OCI-M1 (cell line): Measurements from ENCODE around the gene SIAH2.

Experiments used
- DNase-seq: peaks from one replicate; lab custom pipeline; 2025; lab: John Stamatoyannopoulos, UW

SIAH2 gene

GRCh38 chr3:150775001-150775599 lies 12.1 kb upstream of the SIAH2 start:
- DNase-seq: no peak

DNA sequence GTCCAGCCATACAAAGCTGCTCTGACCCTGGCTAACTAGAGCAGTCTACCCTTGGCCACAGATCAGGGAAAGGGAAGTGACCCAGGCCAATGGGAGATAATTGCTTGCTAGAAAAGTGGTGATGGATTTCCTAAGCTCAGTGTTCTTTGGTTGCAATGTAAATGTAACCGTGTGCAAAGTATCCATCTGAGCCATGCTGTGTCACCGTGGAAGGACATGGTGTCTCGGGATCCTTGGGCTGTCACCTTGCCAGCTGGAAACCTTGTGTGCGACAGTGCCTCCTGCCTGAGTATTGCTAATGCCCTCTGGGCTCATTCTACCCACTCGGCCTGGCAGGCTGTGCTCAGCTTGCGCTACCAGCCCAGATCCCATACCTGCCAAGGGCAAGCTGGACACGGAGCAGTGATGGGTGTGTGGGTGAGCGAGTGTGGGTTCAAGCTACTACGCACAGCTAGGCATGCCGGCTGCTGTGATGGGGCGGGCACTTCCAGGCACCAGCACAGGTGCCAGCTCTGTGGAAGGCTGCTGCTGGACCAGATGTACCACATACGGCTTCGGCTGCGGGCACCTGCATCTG lies 10.7 kb upstream of the SIAH2 start:
- no peak for DNase-seq

GRCh38 chr3:150771600-150771999 lies 8.6 kb upstream of the SIAH2 start:
- DNase-seq: no peak

DNA sequence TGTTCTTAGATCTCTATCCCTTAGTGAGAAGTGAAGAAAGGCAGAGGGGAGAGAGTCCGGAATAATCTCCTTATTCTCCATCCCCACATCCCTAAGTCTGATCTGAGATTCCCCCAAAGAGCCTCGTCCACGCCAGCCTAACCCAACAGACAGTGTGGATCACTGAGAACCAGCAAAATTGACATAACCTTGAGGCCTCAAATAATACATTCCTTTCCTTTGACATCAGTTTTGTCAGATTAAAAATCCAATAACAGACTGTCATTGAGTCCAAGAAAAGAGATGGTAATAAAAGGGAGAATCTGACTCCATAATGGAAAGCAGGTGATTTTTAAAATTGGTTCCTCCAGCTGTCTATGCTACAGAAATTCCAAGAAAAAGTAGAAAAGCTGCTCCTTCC lies 7.7 kb upstream of the SIAH2 start:
- no peak for DNase-seq

GRCh38 chr3:150766742-150767141 lies 3.8 kb upstream of the SIAH2 start:
- no peak for DNase-seq

DNA sequence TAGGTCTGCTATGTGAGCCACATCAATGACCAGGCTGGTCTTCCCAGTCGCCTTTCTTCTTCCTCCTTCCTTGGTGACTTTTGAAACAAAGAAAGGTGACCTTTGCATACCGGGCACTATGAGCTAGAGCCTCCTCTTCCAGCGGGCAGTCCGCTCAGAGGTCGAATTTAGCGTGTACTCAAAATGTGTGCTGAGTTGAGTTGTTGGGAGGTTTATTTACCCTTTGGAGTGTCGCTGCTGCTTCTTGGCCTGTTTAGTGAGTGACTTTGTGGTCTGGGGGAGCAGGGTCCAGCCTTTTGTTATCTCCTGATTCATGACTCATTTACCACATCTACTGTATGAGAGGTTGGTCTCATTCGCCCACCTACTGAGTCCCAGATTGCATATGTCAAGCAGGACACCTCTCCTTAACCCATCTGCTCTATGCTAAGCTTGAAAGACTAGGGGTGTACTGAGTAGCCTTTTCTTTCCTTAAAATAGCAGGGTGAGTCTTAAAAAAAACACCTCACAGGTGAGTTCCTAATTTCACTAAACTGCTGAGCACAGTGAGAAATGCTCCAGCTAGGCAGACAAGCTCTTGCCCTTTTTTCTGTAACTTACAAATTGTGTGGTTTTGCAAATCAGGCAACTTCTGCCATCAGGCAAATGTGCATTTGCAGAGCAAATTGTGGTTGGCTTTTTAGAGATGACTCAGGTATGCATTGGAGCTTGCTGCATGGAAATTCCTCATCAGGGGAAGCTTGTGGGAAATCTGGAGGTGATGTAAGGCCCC lies 3.2 kb upstream of the SIAH2 start:
- DNase-seq: no peak

GRCh38 chr3:150764967-150765366 lies 2.0 kb upstream of the SIAH2 start:
- DNase-seq: no peak

DNA sequence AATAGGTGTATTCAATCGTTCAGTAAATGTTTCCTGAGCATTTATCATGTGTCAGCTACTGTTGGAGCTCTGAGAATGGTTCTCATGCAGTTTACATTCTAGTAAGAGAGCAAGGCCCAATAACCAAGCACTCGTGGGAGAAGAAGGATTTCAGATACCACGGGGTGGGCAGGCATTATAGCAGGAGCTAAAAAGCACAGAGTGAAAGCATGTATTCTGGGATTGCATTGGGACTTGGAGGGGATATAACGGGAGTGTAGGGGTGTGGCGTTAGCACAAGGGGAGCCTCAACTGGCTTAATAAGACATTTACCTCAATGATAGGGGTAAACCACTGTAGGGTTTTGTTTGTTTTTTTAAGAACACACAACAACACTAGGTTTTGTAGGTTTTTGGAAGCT lies 1.6 kb upstream of the SIAH2 start:
- DNase-seq: peak; percentile 23

DNA sequence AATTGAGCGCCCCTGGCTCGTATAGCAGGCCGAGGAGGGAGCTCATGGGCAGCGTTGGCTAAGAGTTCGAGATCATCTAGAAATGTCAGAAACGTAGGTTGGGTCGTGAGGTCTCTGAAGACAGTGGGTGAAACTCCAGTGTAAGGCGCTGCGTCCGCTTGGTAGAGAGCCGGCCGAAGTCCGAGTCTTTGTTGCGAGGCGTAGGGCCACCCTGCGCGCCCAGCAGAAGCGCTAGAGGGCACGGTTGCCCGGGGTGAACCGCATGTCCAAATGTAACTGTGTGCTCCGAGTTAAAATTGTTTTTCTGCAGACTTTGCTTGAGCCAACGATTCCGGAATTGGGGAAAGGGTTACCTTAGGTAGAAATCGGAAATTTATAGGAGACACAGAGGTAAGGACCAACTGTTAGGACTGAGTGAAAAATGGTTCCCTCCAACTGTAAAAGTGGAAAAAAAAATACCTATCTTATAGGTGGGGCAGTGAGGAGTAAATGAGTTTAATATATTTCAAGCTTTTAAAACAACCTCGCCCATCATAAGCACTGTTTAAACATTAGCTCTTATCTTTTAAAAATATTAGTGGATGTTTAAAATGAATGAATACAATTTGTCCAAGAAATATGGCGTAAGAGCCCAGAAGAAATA lies 993 bp upstream of the SIAH2 start:
- peak; percentile 73 for DNase-seq

GRCh38 chr3:150762662-150763121 lies 277 bp downstream of the SIAH2 start:
- DNase-seq: no peak

DNA sequence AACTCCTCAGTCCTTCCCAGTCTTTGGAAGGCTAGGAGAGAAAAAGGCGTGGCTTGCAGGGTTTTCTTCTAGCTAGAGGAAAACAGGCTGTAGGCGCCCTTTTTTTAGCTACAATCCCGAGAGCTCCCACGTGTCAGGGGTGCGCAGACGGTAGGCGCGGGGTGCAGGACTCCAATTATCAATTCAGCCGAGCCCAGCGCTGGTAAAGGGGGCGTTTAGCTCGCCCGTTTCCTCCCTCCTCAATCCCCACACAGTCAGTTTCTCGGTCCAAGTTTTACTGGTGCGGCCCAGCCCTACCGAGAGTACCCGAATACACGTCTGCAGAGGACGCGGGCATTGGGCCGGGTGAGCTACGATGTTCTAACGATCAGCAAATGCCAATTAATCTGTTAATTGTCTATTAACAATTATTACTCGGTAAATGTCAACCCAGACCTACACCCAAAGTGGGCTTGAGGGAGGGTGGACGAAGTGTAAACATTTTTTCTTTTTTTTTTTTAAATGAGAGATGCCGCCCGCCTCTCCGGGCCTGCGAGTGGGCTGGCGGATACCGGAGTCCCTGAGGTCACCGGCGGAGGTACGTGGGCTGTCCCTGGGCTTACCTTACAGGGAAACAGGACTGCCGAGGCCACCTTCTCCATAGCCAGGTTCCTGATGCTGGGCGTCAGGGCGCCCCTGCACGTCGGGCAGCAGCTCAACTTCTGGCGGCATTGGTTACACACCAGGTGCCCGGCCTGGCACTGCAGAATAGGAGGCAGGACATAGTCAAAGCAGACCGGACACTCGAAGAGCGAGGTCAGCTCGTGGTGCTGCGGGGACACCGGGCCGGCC lies 923 bp downstream of the SIAH2 start:
- DNase-seq: peak; percentile 27

DNA sequence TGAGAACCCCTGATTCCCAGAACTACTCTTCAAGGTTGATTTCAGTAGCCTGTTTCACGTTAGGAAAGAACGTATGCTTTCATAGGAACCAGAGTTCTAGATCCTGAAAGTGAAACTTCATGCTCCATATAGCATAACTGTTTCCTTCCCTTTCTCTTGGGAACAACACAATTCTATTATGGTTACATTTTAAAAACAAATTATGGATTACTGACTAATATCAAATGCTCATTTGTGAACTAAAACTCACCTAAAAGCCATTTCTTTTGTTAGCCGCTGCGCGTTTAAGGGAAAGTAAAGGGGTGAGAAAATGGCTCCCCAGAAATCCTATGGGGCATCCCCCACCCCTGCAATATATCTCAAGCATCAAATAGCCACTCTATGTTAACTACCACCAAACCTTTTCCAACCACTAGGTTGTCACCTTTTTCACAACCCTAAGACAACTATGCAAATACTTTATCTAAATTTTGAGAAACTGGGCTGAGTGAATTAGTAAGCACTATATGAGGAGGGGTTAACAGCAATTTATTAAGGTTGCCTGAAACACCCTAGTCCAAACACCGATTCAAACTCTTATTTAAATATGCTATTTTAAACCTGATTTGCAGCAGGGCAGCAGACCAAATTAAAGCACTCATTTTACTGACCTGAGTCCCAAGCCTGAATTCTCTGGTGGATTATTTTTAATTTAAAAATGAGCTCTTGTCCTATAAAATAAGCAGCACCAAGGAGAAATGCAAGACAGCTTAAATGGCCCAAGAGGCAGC lies 2.4 kb downstream of the SIAH2 start:
- peak; percentile 52 for DNase-seq

GRCh38 chr3:150759947-150760346 lies 3.0 kb downstream of the SIAH2 start:
- DNase-seq: no peak

GRCh38 chr3:150759319-150759718 lies 3.6 kb downstream of the SIAH2 start:
- DNase-seq: no peak

GRCh38 chr3:150757768-150758167 lies 5.2 kb downstream of the SIAH2 start:
- no peak for DNase-seq

- DNase-seq: no peak
These were observed 5.6 kb downstream of the SIAH2 start for GRCh38 chr3:150757364-150757763.

DNA sequence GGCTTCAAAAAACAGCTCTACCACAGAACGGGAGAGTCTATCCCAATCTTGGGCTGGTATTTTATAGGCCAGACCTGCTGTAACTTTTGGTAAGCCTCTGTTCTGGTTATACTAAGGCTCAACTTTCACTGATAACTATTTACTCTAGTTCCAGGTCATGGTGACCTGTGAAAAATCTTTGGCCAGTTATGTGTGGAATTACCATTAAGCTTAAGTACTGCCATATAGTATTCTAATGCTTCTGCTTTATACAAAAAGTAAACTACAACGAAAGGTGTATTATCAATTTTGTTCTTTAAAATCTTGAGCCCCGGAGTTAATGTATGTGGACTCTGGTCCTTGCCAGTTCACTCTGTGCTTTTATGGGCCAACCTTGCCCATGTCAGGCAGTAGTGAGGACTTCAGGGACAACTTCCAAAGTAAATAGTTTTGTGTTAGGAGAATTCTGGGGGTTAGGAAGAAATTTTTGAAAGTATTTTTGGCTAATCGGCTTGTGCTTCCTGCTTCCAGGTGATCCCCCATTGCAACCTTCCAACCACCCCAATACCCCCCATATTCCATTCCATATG lies 6.4 kb downstream of the SIAH2 start:
- no peak for DNase-seq

DNA sequence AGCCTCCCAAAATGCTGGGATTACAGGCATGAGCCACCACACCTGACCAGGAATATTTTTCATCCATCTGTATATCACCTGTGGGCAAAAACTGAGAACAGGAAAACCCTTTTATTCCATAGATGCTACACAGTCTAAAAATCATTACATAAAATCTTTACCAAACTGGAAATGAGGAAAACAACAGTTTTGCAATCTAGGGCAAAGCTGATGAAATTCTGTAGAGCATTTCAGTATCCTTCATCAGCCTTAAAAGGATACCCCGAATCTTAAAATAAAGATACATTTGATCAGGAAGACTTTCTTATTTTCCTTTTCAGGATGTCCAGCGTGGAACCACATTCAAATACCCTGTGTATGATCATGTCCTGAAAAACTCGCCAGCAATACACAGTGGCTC lies 7.1 kb downstream of the SIAH2 start:
- no peak for DNase-seq

DNA sequence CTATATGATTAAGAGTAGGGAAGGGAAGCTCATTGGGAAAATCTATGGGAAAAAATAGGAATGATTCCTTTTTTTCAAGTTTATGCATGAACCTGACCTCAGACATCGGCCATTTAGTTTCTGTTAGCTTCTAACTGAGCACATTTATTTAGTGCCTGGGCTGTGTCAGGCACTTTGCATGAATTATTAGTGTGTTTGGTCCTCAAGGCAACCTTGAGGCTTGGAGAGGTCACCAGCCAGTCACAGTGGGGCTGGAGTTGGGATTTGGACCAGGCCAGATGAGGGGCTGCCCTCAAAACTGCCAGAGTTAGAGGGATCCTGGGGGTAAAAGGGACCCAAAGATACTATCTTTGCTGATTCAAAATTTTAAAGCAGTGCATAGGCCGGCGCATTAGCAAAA lies 8.1 kb downstream of the SIAH2 start:
- DNase-seq: no peak

DNA sequence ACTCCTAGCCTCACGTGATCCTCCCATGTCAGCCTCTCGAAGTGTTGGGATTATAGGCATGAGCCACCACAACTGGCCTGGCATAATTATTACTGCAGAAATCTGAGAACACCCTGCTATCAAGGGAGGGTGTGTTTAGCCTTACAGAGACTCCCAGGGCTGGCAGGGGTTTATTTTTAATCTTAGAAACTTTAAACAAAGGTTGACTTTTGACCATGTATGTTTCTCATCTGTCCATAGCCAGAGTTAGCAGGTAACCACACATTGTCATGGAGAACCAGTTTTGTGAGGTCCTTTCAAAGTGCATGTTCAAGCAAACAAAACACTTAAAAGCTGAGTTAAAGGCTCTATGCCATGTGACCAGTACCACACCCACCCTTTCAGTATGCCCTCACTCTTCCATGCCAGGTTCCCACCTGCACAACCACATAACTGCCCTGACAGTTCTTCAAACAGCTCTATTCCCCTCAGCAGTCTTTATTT lies 11.1 kb downstream of the SIAH2 start:
- DNase-seq: no peak

DNA sequence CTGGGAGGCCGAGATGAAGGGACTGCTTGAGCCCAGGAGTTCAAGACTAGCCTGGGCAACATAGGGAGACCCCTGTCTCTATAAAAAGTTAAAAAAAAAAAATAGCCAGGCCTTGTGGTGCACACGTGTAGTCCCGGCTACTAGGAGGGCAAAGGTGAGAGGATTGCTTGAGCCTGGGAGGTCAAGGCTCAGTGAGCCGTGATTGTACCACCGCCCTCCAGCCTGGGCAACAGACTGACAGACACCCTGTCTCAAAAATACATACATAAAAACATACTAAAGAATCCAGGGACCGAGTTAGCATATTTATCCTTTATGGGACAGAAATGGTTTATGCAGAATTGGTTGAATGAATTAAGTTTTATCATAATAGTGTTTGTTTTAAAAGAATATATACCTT lies 13.7 kb downstream of the SIAH2 start:
- no peak for DNase-seq
